Ishikawa (cell line): ENCODE results near the gene IRX3.

Source experiments
- CEBPB ChIP-seq: IDR thresholded peaks from 2 replicates; pipeline ENCODE4 v1.6.1; 2012
- EGR1 ChIP-seq: IDR thresholded peaks from 2 replicates; pipeline ENCODE4 v1.6.1; 2012
- EP300 ChIP-seq: IDR thresholded peaks from 2 replicates; pipeline ENCODE4 v1.6.1; 2012; ENCODE audit warnings: borderline replicate concordance
- FOXM1 ChIP-seq: IDR thresholded peaks from 2 replicates; pipeline ENCODE4 v1.6.1; 2012; ENCODE audit warnings: low read depth, borderline replicate concordance
- NFIC ChIP-seq: IDR thresholded peaks from 2 replicates; pipeline ENCODE4 v1.6.1; 2012
- RAD21 ChIP-seq: IDR thresholded peaks from 2 replicates; pipeline ENCODE4 v1.6.1; 2012; ENCODE audit warnings: low read depth
- TAF1 ChIP-seq: IDR thresholded peaks from 2 replicates; pipeline ENCODE4 v1.6.1; 2012; ENCODE audit warnings: low read depth, mild to moderate bottlenecking
- TCF12 ChIP-seq: IDR thresholded peaks from 2 replicates; pipeline ENCODE4 v1.6.1; 2012; ENCODE audit warnings: low read depth
- TEAD4 ChIP-seq: IDR thresholded peaks from 2 replicates; pipeline ENCODE4 v1.6.1; 2012
- YY1 ChIP-seq: IDR thresholded peaks from 2 replicates; pipeline ENCODE4 v1.6.1; 2012; ENCODE audit warnings: low read depth
- ZBTB7A ChIP-seq: IDR thresholded peaks from 2 replicates; pipeline ENCODE4 v1.6.1; 2012; ENCODE audit warnings: low read depth
- TF ChIP-seq, protein P1 (sequence below): IDR thresholded peaks from 2 replicates; pipeline ENCODE4 v1.6.1; 2012
- TF ChIP-seq, protein P2 (sequence below): IDR thresholded peaks from 2 replicates; pipeline ENCODE4 v1.6.1; 2012
- TF ChIP-seq, protein P3 (sequence below): IDR thresholded peaks from 2 replicates; pipeline ENCODE4 v1.6.1; 2012; ENCODE audit warnings: low read depth, mild to moderate bottlenecking

The IRX3 gene

DNA sequence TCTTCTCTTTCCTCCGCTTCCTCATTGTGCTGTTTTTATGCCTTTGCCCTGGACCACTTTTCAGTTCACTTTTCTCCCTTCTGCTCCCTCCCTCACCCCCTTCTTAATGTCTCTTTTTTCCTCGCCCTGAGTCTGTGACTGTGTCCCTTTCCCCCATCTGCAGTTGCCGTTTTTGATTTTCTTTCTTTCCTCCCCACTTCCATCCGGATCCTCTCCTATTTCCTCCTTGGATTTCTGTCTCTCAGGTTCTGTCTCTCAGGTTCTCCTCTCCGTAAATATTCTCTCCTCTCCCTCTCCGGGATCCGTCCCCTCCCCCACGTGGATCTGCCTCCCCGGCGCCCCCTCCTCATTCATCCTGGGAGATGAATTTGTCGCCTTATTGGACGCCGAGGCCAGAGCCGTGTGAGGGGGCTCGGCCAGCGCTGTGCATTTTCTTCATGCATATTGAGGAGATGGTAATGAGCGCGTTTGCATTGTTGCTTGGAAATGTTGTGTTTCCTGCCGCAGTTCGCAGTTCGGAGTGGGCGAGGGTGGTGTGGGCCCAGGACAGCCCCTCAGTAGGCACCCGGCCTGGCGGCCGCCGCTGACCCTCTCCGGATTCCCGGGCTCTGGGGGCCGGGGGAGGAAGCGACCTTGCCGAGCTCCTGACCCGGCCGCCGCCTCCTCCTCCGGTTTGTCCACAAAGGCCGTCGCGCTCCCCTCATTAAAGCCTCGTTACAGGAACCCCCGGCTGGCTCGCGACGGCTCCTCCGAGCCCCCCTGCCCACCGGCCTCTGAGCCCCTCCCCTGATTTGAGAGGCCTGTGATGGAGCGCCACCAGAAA, 4.5 kb upstream of the IRX3 start:
- TF ChIP-seq, protein P1, sequence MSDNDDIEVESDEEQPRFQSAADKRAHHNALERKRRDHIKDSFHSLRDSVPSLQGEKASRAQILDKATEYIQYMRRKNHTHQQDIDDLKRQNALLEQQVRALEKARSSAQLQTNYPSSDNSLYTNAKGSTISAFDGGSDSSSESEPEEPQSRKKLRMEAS = no peak
- no peak for TF ChIP-seq EP300
- no peak for TF ChIP-seq TAF1
- no peak for TF ChIP-seq CEBPB
- TF ChIP-seq ZBTB7A = no peak
- TF ChIP-seq, protein P2, sequence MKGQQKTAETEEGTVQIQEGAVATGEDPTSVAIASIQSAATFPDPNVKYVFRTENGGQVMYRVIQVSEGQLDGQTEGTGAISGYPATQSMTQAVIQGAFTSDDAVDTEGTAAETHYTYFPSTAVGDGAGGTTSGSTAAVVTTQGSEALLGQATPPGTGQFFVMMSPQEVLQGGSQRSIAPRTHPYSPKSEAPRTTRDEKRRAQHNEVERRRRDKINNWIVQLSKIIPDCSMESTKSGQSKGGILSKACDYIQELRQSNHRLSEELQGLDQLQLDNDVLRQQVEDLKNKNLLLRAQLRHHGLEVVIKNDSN = no peak
- TF ChIP-seq YY1 = no peak
- TF ChIP-seq TCF12 = no peak
- TF ChIP-seq, protein P3, sequence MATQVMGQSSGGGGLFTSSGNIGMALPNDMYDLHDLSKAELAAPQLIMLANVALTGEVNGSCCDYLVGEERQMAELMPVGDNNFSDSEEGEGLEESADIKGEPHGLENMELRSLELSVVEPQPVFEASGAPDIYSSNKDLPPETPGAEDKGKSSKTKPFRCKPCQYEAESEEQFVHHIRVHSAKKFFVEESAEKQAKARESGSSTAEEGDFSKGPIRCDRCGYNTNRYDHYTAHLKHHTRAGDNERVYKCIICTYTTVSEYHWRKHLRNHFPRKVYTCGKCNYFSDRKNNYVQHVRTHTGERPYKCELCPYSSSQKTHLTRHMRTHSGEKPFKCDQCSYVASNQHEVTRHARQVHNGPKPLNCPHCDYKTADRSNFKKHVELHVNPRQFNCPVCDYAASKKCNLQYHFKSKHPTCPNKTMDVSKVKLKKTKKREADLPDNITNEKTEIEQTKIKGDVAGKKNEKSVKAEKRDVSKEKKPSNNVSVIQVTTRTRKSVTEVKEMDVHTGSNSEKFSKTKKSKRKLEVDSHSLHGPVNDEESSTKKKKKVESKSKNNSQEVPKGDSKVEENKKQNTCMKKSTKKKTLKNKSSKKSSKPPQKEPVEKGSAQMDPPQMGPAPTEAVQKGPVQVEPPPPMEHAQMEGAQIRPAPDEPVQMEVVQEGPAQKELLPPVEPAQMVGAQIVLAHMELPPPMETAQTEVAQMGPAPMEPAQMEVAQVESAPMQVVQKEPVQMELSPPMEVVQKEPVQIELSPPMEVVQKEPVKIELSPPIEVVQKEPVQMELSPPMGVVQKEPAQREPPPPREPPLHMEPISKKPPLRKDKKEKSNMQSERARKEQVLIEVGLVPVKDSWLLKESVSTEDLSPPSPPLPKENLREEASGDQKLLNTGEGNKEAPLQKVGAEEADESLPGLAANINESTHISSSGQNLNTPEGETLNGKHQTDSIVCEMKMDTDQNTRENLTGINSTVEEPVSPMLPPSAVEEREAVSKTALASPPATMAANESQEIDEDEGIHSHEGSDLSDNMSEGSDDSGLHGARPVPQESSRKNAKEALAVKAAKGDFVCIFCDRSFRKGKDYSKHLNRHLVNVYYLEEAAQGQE = no peak
- no peak for TF ChIP-seq RAD21
- TF ChIP-seq NFIC = no peak
- no peak for TF ChIP-seq TEAD4

DNA sequence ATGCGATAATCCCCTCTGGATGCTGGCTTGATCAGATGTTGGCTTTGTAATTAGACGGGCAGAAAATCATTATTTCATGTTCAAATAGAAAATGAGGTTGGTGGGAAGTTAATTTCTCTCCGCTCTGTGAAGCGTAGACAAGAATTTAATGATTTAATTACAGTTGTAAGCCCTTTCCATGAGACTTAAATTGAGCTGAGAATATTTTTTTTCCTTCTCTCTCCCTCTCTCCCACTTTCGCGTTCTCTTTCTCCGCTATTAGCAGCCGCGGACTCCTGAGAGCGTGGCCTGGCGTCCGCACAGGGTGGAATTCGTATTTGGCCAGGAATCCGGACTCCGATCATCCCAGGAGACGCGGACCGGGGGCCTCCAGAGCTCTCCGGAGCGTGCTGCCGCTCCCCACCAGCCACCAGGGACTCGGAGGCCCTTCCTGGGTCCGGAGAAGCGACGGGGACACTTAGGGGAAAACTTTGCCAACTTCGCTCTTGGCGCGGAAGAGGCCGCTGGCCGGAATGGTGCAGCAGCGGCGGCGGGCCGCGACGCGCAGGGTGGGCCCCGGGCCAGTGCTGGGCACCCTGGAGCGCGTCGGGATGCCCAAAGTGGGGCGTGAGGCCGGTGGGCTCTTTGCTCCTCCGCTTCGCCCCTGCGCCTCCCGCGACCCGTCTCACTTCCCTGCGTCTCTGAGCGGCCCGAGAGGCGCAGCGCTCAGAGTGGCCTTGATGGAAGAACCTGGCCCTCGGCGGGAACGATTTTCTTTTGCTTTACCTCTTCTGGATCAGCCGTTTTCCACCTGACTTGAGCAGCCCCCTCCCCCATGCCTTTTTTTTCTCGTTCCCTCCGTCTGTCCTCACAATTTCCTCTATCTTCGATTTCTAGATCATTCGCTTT, 3.6 kb upstream of the IRX3 start:
- TF ChIP-seq RAD21 (no peak), TAF1 (no peak), EGR1 (no peak), TCF12 (no peak), FOXM1 (no peak), CEBPB (no peak)
- TF ChIP-seq, protein P3 = no peak
- TF ChIP-seq, protein P2 = no peak

DNA sequence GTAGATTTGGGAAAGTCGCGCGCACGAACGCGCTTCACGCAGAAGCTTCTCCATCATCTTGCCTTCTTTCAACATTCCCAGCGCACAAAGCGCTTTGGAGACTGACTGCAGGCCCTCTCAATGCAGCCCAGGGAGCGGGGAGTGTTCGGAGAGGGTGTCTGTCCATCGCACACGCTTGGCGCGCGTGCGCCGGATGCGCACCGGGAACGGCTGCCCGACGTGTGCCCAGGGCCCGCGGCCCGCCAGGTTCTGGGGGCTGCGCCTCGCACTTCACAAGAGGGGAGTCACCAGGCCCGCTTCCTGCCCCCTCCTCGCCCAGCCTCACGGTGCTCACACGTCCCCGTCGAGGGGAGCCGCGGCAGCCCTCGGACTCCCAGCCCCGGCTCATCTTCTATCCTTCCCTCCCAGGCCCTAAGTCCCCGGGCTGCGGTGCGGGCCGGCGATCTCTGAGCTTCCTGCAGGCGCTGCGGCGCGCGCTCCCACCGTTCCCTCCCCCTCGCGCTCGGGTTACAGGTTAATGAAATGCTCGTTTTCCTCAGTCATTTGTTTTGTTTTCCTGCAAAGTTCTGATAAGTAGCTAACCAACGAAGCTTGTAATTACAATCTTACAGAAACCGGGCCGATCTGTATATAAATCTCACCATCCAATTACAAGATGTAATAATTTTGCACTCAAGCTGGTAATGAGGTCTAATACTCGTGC, 2.8 kb upstream of the IRX3 start:
- TF ChIP-seq, protein P1 = no peak
- no peak for TF ChIP-seq TEAD4
- TF ChIP-seq CEBPB = no peak
- TF ChIP-seq, protein P3 = no peak
- TF ChIP-seq, protein P2 = no peak
- no peak for TF ChIP-seq NFIC
